HG02973 (cell line): Measurements from ENCODE around the gene CST2.
"Not testable (repeated sequence)": the region's sequence is repeated elsewhere in the genome, so short reads cannot be mapped to it uniquely, and the experiment has no call there.

Source experiments
- ATAC-seq: cut with Tn5 transposase; IDR thresholded peaks from one replicate; pipeline ENCODE4 v1.9.1; 2021; ENCODE audit warnings: moderate library complexity; ENCODE audit not compliant: unreplicated experiment

CST2 gene, protein sequence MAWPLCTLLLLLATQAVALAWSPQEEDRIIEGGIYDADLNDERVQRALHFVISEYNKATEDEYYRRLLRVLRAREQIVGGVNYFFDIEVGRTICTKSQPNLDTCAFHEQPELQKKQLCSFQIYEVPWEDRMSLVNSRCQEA

DNA sequence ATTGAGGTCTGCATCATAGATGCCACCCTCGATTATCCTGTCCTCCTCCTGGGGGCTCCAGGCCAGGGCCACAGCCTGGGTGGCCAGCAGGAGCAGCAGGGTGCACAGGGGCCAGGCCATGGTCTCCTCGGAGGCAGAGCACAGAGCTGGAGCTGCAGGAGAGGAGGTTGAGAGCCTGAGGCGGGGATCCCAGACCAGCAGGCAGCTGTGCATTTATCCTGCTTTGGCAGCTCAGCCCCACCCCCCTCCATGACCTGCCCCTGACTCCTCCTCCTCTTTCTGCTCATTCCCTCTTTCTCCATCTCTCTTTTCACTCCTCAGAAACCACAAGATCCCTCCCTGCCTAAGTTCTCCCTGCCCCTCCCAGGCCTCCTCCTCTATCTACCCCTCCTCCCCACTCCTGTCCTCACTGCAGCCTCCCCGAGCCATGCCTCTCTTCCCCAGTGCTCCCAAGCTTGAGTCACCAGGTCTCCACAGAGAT, at the start of gene CST2:
Gene CST2, minus strand, starts transcription at position 189 of the 481 bp plus-strand sequence. Its CDS starts 69 bp downstream, at position 120.
- no peak for ATAC-seq

DNA sequence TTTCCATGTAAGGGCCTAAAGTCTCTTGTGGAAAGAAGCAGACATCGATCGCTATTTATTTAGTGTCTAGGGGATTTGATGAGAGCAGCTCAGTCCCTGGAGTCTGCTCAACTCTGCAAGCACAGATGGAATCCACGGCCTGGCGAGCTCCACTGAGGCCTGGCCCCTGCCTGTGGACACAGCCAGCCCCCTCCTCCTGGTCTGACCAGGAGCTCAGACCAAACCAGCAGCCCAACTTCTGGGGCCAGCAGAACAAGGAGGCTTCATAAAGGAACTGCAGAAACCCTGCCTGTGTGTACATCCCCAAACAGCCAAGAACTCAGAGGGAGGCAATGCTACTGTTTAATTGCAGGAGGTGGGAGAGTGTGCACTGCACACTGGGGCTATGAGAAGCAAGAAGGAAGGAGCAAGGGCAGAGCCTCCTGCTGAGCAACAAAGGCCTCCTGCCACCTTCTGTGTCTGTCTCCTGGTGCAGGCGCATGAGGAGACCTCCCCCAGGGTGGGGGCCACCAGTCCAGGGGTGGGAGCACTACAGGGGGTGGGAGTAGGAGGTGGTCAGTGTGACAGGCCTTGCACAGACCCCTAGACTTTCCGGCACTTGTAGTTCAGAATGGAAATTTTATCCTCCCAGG, 49.2 kb upstream of the CST2 start:
- no peak for ATAC-seq

DNA sequence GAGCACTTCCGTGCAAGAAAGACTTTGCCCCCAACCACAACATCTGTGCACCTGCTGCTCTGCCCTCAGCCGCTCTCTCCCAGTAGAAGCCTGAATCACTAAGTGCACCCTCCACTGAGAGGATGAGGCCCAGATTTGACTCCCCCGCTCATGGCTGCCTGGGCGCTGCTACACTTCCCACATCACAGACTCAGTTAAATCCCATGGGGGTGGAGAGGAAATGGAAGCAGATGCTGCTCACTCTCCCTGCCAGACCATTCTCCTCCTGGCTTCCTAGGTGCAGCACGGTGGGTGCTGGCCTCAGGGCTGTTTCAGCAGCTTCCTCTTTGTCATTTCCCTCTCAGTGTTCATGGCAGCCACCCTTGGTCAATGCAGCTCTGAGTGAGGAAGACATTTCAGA, 48.2 kb upstream of the CST2 start:
- no peak for ATAC-seq

DNA sequence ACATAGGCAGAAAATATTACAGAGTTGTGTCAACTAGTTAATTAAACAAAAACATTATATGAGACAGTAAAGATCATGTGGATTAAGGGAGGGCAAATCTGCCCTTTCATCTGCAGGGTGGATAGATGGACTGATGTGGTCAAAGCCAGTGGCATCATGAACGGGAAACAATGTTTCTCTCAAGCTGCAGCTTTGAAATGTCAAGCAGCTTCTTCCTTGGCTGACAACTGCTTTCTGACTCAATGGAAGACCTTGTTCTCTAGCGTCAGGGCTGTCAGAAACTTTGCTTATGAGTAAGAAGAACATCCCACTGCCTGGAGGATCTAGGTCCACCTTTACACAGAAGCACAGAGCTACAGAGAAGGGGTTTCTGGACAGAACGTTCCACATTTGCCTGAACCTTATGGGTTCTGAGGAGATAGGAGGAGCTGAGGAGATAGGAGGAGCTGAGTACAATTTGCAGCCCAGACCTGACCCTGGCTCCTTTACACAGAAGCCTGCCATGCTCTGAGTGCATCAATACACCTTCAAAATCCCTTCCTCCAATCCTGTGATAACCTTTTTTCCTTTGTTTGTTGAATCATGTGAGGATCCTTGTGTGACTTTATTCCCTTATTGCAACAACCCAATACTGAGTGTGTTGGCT, 47.0 kb upstream of the CST2 start:
- ATAC-seq: no peak

DNA sequence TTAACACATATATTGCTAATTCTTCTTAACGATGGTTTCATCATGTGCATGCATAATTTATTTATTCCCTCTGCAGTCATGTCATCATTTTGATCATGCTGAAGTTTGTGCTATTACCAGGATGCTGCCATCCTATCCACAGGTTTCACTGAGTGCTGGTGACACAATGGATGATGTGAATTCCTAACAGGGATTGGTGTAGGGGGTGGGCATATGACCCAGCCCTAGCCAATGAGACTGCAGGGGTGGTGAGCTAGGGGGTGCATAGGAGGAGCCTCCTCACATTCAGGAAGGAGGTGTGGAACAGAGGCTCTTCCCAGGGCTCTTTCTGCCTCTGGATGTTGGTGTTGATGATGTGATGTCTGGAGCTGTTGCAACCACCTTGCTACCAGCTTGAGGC, 45.5 kb upstream of the CST2 start:
- ATAC-seq: no peak

DNA sequence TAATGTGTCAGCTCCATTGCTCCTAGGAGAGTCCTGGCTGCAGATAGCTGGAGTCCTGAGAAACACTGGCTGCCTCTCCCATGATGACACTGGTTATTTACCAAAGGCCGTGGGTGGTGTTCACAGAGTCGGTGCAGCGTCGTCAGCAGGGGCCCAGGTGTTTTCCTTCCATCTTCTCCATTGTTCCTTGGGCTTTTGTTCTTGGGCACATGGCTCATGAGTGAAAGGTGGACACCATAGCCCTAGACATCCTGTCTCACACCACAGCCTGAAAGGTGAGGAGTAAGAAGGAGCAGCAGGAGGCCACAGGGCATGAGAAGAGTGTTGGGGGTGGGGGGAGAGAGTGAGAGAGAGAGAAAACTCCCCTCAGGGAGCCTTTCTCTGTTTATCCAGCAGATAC, 43.9 kb upstream of the CST2 start:
- no peak for ATAC-seq

DNA sequence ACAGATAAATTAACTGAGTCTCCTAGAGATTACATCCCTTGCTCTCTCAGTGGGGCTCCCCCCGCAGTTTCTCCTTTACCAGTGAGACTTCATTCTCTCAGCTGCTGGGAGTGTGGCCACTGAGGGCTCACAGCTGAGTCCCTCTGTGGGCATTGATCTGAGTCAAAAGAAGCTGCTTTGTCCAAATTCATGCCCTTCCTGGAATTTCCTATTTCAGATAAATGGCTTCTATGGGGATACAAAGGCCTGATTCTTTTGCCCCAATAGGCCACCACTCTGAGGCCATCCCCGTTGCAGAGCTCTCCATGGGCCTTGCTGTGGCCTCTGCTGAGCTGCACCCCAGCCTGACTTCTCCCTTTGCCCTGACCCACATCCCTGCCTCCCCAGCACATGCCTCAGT, 43.0 kb upstream of the CST2 start:
- no peak for ATAC-seq

DNA sequence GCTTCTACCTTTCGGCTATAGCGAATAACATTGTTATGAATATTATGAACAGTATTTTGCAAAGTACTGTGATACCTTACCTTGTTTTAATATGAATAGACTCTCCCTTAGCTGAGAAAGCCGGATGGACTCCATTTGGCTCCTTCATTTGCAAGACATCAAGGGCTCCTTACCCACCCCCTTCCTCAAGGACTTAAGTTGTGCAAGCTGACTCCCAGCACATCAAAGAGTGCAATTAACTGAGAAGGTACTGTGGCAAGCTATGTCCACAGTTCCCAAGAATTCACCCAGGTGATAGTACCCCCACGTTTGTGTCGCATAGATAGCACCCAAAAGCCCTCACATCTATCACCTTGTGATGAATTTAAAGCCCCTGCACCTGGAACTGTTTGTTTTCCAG, 41.8 kb upstream of the CST2 start:
- ATAC-seq: no peak

DNA sequence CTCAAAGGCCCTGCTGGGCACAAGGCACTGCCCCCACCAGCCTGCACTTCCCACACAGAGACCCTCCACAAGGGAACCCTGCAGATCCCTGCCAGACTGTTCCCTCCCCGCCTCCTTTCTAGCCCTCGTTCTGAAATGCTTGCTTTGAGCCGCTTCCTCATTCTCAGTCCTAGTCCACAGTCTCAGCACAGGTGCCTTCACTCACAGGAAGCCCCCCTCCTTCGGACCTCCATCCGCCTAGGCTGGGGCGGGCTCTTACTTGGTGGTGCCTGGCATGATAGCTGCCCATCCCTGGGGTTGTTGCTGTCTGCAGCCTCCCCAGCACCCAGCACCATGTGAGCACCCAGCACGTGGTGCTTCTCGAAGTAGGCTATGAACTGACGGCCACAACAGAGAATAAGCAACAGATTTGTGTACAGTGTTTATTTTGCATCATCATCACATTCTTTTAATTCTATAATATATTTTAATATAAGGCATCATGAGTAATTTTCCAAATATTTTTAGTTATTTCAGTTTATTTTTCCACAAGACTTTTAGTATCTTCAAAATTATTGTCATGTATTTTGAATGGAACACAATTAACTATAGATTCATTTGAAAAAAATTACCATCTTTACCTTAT, 40.7 kb upstream of the CST2 start:
- no peak for ATAC-seq

DNA sequence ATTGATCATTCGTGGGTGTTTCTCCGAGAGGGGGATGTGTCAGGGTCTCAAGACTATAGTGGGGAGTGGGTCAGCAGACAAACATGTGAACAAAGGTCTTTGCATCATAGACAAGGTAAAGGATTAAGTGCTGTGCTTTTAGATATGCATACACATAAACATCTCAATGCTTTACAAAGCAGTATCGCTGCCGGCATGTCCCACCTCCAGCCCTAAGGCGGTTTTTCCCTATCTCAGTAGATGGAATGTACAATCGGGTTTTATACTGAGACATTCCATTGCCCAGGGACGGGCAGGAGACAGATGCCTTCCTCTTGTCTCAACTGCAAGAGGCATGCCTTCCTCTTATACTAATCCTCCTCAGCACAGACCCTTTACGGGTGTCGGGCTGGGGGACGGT, 34.2 kb upstream of the CST2 start:
- ATAC-seq: not testable (repeated sequence)

DNA sequence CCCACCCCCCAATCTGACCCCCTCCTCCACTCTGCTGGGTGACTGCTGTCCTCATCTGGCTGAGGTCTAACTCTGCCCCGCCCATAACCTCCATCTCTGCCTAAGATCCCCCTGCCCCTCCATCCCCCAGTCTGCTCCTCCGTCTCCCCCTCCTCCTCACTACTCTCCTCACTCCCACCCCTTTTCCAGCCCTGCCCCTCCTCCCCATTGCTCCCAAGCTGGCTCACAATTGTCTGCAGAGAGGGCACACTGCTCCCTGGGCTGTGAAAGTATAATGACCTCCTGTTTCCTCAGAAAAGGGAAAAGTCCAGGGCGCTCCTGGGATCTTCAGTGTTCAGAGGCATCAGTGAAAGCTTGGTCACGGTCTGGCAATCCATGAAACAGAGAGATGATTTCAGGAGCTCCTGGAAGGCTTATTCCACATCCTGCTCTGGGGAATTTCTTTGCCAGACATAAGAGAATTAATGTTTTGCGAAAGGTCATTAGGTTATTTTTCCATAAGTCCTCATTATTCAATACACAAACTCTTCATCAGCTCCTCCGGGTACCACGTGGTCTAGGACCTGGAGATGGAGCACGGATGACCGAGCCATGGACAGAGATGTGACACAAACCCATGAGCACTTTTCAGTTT, 31.6 kb upstream of the CST2 start:
- no peak for ATAC-seq

DNA sequence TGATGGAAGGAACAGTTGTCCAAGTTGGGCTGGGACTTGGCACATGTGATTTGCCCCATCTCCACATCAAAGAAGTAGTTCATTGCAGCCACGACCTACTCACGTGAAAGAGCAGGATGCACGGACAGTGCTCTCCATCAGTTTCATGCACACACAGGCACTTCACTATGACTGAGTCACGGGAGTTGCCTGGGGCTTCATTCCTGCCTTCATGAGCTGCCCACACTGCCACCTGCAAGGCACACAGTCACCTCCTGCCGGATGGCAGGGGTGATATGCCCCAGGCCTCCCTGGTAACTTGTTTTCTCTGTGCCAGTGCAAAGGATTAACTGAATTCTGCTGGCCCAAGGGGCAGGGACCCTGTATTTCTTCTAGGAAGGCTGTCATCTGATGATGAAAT, 30.2 kb upstream of the CST2 start:
- no peak for ATAC-seq

DNA sequence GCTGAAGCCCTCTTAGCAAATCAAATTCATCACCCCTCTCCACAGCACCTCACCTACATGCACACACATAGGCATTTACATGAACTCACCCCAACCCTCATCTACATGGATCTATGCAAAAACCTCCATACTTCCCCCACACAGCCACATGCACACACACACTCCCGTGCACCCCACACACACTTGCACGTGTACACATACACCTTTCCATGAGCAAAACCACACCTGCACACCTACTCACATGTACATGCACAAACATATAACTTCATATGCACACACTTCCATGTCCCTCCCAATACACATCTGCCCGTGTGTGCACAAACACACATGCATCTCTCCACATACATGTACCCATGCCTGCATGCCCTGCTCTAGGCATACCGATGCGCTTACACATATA, 29.7 kb upstream of the CST2 start:
- ATAC-seq: no peak

DNA sequence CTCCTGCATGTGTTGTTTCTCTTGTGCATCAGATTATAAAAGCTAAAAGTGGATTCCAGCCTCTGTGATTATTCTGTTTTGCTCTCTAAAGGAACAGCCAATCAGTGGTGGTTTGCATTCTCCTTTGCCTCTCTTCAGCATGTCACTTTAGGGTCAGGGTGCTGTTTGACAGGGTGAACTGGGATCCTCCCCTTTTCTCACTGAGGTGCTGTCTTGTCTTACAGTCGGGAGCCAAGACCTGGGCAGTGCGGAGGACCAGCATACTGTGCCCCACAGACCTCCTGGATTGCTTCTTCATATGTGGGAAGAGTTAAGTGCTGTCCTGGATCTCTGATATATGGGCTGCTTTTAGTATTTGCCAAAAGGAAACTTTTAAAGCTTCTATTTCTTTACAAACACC, 15.2 kb upstream of the CST2 start:
- no peak for ATAC-seq

DNA sequence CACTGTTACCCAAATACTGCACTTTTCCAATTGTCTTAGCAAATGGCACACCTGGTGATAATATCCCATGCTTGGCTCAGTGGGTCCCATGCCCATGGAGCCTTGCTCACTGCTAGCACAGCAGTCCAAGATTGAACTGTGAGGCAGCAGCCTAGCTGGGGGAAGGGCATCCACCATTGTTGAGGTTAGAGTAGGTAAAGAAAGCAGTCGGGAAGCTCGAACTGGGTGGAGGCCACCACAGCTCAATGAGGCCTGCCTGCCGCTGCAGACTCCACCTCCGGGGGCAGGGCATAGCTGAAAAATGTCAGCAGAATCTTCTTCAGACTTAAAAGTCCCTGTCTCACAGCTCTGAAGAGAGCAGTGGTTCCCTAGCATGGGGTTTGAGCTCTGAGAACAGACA, 9.2 kb upstream of the CST2 start:
- no peak for ATAC-seq

DNA sequence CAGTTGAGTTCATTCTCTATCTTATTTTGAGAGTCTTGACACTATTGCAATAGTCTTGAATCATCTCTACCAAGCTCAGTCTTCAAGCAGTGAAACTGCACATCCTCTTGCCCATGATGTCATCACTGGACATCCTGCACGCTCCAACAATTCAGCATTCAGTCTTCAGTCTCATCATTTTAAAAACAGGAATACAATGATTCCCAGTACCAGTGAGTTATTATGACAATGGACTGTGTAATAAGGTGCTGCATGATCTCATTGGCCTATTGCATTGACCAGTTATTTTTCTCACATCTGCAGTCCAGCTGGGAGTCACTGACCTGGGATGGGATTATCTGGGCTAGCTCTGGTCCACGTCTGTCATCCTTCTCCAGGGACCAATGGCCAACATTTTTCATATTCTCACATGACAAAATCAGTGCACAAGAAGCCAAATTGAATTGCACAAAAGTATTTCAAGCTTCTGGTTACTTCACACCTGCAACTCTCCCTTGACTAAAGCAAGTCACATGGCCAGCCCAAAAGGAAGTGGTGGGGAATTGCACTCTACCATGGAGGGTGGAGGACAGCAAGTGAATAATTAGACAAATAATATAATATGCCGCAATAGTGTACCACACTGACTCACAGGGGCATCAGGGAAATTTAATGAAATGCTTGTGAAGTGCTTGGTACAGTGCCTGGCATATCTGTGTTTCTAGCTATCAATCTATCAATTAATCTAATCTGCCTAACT, 6.4 kb upstream of the CST2 start:
- no peak for ATAC-seq

DNA sequence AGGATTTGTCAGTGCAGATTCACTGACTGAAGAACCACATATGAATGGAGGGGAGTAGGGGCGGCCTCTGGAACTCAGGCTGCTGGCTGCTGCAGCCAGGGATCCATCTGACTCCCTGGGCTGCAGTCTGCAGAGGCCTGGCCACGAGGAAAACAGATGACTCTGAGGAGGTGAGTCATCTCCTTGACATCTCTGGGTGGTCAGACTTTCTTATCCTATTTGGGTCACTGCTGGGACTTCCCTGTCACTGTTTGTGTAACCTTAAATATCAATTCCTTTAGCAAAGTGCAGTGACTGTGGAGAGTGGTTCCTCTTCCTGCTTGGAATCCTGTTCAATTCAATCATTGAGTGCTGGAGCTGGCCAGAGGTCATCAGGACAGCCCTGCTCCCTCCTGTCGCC, 5.4 kb upstream of the CST2 start:
- ATAC-seq: not testable (repeated sequence)

DNA sequence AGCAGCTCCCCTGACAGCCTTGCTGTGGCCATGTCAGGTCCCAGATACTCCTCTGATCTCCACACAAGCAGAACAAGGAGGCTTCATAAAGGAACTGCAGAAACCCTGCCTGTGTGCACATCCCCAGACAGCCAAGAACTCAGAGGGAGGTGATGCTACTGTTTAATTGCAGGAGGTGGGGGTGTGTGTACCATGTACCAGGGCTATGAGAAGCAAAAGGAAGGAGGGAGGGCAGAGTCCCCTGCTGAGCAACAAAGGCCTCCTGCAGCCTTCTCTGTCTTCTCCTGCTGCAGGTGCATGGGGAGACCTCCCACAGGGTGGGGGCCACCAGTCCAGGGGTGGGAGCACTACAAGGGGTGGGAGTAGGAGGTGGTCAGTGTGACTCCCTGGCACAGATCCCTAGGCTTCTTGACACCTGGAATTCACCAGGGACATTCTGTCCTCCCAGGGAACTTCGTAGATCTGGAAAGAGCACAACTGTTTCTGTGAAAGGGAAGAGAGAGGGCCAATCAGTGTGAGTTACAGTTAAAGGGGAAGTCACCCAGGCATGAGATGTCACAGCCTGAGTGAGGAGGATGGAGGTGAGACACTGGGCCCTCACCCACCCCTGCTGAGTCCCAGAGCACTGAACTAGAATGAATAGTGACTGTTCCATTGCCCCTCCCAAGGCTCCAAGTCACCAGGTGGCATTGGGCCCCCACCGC, 2.8 kb downstream of the CST2 start:
- no peak for ATAC-seq

DNA sequence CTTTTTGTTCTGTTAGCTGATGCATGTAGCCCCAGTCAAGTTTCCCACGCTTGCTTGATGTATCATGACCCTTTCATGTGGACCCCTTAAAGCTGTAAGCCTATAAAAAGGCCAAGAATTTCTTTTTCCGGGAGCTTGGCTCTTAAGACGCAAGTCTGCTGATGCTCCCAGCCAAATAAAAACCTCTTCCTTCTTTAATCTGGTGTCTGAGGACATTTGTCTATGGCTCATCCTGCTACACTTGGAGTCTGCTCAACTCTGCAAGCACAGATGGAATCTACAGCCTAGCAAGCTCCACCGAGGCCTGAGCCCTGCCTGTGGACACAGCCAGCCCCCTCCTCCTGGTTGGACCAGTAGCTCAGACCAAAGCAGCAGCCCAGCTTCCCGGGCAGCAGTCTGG, 3.4 kb downstream of the CST2 start:
- no peak for ATAC-seq

DNA sequence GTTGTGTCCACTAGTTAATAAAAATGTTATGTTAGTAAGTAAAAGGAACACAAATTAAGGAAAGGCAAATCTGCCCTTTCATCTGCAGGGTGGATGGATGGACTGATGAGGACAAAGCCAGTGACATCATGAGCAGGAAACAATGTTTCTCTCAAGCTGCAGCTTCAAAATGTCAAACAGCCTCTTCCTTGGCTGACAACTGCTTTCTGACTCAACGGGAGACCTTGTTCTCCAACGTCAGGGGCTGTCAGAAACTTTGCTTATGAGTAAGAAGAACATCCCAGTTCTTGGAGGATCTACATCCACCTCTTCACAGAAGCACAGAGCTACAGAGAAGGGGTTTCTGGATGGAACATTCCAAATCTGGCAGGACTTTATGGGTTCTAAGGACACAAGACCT, 6.0 kb downstream of the CST2 start:
- no peak for ATAC-seq
